ENCODE data around the gene DNER. TPM values are rescaled to one million over a fixed set of nuclear protein-coding genes. Genes with fewer than 3 reads are reported as not detected.

Gene DNER
- total RNA-seq, 2 experiments from 2014 or later = not detected

DNA sequence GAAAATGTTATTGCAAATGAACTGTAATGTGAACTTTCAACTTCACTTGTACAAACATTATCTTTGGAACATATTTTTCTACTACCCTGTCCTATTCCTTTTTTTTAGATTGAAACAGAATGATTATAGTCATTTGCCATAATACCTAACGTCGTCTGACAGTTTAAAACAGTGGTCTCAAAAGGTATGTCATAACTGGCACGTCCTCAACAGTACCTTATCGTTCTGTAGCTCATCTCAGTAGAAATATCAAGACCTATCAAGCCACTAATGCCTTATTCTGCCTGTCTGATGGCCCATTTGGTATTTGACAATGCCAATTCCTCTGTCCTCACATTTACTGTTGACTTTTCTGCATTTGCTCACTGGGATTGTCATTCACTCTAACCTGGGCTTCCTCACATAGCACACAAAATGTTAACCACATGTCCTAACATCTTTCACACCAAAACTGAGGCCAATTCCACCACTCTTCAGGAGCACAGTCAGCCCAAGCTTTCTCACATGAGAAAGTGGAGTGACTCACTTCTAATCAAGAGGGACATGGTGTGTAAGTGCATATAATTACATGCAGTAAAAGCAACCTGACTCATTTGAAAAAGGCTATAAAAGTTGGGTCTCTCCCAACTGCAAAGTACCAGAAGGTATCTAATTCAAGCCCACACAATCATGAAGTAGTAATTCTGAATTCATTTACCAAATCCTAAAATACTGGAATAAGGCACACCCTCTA, 34.8 kb downstream of the DNER start:
- TF ChIP-seq, protein P1, sequence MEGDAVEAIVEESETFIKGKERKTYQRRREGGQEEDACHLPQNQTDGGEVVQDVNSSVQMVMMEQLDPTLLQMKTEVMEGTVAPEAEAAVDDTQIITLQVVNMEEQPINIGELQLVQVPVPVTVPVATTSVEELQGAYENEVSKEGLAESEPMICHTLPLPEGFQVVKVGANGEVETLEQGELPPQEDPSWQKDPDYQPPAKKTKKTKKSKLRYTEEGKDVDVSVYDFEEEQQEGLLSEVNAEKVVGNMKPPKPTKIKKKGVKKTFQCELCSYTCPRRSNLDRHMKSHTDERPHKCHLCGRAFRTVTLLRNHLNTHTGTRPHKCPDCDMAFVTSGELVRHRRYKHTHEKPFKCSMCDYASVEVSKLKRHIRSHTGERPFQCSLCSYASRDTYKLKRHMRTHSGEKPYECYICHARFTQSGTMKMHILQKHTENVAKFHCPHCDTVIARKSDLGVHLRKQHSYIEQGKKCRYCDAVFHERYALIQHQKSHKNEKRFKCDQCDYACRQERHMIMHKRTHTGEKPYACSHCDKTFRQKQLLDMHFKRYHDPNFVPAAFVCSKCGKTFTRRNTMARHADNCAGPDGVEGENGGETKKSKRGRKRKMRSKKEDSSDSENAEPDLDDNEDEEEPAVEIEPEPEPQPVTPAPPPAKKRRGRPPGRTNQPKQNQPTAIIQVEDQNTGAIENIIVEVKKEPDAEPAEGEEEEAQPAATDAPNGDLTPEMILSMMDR (IDR thresholded peaks at IDR 0.05) = no peak
- Mint-ChIP-seq H3K27me3 (peaks cover 45% of the 10 kb centered on the region), H3K9me3 (no peaks in the 10 kb centered on the region), H3K4me3 (no peak overlapping the region), H3K4me1 (ENCODE audit: low read depth) (no peaks in the 10 kb centered on the region), H3K36me3 (ENCODE audit: low read depth) (no peaks in the 10 kb centered on the region), H3K27ac (no peak overlapping the region)
- intact Hi-C loops (cut with micrococcal nuclease) = no loop called here
- POLR2A ChIA-PET = no interaction called here
- CTCF ChIA-PET = no interaction called here
- DNase-seq (no peak), ATAC-seq (no peak)

GRCh38 chr2:229675569-229675968, 38.8 kb downstream of the DNER start:
- intact Hi-C loops (cut with micrococcal nuclease) = no loop called here
- H3K27ac Mint-ChIP-seq = no peak overlapping the region
- DNase-seq (no peak), ATAC-seq (no peak)
- H3K4me3 Mint-ChIP-seq = no peak overlapping the region
- ChIA-PET POLR2A (no interaction called here), CTCF (no interaction called here)
- TF ChIP-seq, protein P1 (IDR thresholded peaks at IDR 0.05) = no peak
- H3K27me3 Mint-ChIP-seq = peaks cover 44% of the 10 kb centered on the region
- no peaks in the 10 kb centered on the region for H3K36me3 Mint-ChIP-seq (ENCODE audit: low read depth)
- no peaks in the 10 kb centered on the region for H3K9me3 Mint-ChIP-seq
- H3K4me1 Mint-ChIP-seq (ENCODE audit: low read depth) = no peaks in the 10 kb centered on the region

- no peak for DNase-seq
- POLR2A ChIA-PET = no interaction called here
- H3K4me3 Mint-ChIP-seq = no peak overlapping the region
- no peaks in the 10 kb centered on the region for H3K4me1 Mint-ChIP-seq (ENCODE audit: low read depth)
- ATAC-seq = no peak
- peaks cover 42% of the 10 kb centered on the region for H3K27me3 Mint-ChIP-seq
- TF ChIP-seq, protein P1 (IDR thresholded peaks at IDR 0.05) = no peak
- H3K9me3 Mint-ChIP-seq = no peaks in the 10 kb centered on the region
- intact Hi-C loops (cut with micrococcal nuclease) = no loop called here
- CTCF ChIA-PET = no interaction called here
- H3K36me3 Mint-ChIP-seq (ENCODE audit: low read depth) = no peaks in the 10 kb centered on the region
- no peak overlapping the region for H3K27ac Mint-ChIP-seq
Observed at GRCh38 chr2:229674830-229675530, 39.4 kb downstream of the DNER start.

DNA sequence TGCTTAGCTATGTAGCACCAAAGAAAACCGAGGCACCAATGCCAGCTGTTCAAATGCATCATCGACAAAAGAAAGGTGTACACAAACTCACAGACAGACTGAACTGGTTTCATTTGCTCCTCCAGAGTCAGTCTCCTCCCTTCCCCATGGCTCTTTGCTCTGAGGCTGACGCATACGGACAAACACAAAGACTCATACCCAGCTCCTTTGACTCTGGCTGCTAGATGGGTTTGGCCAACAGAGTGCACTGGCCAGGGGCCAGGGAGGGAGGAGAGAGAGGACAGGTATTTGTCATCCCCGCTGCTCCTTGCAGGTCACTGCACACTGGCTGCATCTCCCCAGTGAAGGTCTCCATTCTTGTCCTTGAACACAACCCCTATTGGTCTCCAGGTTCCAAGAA, 40.7 kb downstream of the DNER start:
- intact Hi-C loops (cut with micrococcal nuclease) = no loop called here
- ATAC-seq = no peak
- TF ChIP-seq, protein P1 (IDR thresholded peaks at IDR 0.05) = no peak
- no peak overlapping the region for H3K4me3 Mint-ChIP-seq
- DNase-seq = no peak
- no peaks in the 10 kb centered on the region for H3K9me3 Mint-ChIP-seq
- CTCF ChIA-PET = no interaction called here
- H3K4me1 Mint-ChIP-seq (ENCODE audit: low read depth) = no peaks in the 10 kb centered on the region
- peaks cover 34% of the 10 kb centered on the region for H3K27me3 Mint-ChIP-seq
- H3K36me3 Mint-ChIP-seq (ENCODE audit: low read depth) = no peaks in the 10 kb centered on the region
- POLR2A ChIA-PET = no interaction called here
- no peak overlapping the region for H3K27ac Mint-ChIP-seq

GRCh38 chr2:229672021-229672420, 42.3 kb downstream of the DNER start:
- Mint-ChIP-seq H3K9me3 (no peaks in the 10 kb centered on the region), H3K36me3 (ENCODE audit: low read depth) (no peaks in the 10 kb centered on the region), H3K27me3 (peaks cover 22% of the 10 kb centered on the region), H3K4me3 (no peak overlapping the region), H3K27ac (no peak overlapping the region), H3K4me1 (ENCODE audit: low read depth) (no peaks in the 10 kb centered on the region)
- DNase-seq (no peak), ATAC-seq (no peak)
- ChIA-PET CTCF (no interaction called here), POLR2A (no interaction called here)
- intact Hi-C loops (cut with micrococcal nuclease) = no loop called here
- TF ChIP-seq, protein P1 (IDR thresholded peaks at IDR 0.05) = no peak

Measured in activated CD8-positive, alpha-beta T cell treated with anti-CD3 and anti-CD28 coated beads for 36 hours (primary cell).